Neural cell (in vitro differentiated cells): ENCODE results near the gene NF1.

Experiments
- EP300 ChIP-seq: fragments of 450-650 bp; conservative IDR thresholded peaks from 2 replicates; pipeline ENCODE4 v1.6.1; 2014; ENCODE audit warnings: antibody characterized with exemption, mild to moderate bottlenecking, moderate library complexity; ENCODE audit not compliant: poor library complexity, severe bottlenecking
- EZH2 ChIP-seq: fragments of 200-600, 300-800 bp; shearing (Covaris generic), sonication (generic); IDR thresholded peaks from 2 replicates; pipeline ENCODE4 v1.6.1; 2014; ENCODE audit warnings: antibody characterized with exemption, low read length, borderline replicate concordance, mild to moderate bottlenecking; ENCODE audit not compliant: insufficient read depth, poor library complexity, severe bottlenecking
- POLR2AphosphoS5 ChIP-seq: IDR thresholded peaks from 2 replicates; pipeline ENCODE4 v1.6.1; 2012
- RAD21 ChIP-seq: fragments of 450-650 bp; conservative IDR thresholded peaks from 2 replicates; pipeline ENCODE4 v1.6.1; 2014; ENCODE audit warnings: antibody characterized with exemption, mild to moderate bottlenecking, moderate library complexity
- SMC3 ChIP-seq: fragments of 450-650 bp; conservative IDR thresholded peaks from 2 replicates; pipeline ENCODE4 v1.6.1; 2014; ENCODE audit warnings: antibody characterized with exemption, mild to moderate bottlenecking, moderate library complexity; ENCODE audit not compliant: poor library complexity
- TAF1 ChIP-seq: IDR thresholded peaks from 2 replicates; pipeline ENCODE4 v1.6.1; 2012; ENCODE audit warnings: low read depth
- TF ChIP-seq, protein P1 (sequence below): fragments of 450-650 bp; IDR thresholded peaks from 2 replicates; pipeline ENCODE4 v1.5.1; 2014; ENCODE audit warnings: antibody characterized with exemption, mild to moderate bottlenecking, moderate library complexity; ENCODE audit not compliant: poor library complexity, severe bottlenecking

DNA sequence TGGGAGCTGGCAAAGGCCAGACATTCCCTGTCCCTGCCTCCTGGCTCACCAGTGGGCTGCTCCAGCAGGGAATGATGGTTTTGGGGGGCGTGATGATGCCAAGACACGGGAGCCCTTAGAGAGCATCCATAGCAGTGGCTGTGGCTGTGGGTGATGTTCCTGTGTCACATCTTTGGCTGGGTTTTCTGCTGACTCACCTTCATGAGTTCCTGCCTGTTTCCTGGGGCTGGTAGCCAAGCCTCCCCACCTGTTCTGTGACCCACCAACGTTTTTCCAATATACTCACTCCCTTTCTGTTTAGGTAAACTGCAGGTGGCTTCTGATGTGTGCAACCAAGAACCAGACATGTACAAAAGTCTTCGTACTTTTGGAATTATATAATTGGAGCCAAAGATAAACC, 16.5 kb upstream of the NF1 start:
- TF ChIP-seq POLR2AphosphoS5 (no peak), EP300 (no peak), RAD21 (no peak), TAF1 (no peak), EZH2 (no peak), SMC3 (no peak)
- TF ChIP-seq, protein P1, sequence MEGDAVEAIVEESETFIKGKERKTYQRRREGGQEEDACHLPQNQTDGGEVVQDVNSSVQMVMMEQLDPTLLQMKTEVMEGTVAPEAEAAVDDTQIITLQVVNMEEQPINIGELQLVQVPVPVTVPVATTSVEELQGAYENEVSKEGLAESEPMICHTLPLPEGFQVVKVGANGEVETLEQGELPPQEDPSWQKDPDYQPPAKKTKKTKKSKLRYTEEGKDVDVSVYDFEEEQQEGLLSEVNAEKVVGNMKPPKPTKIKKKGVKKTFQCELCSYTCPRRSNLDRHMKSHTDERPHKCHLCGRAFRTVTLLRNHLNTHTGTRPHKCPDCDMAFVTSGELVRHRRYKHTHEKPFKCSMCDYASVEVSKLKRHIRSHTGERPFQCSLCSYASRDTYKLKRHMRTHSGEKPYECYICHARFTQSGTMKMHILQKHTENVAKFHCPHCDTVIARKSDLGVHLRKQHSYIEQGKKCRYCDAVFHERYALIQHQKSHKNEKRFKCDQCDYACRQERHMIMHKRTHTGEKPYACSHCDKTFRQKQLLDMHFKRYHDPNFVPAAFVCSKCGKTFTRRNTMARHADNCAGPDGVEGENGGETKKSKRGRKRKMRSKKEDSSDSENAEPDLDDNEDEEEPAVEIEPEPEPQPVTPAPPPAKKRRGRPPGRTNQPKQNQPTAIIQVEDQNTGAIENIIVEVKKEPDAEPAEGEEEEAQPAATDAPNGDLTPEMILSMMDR = no peak
